GM23338 (cell line): Measurements from ENCODE around the gene DLG2. TPM values are rescaled to one million over a fixed set of nuclear protein-coding genes. Genes with fewer than 3 reads are reported as not detected.

Experiments
- ATAC-seq: fragments of 200-7000 bp; cut with Tn5 transposase; 3 replicates; pipeline ENCODE4 v1.9.1; 2020
- DNase-seq: peaks from one replicate; pipeline ENCODE4 v3.0.0-alpha.2; 2015; ENCODE audit warnings: low spot score
- H2AFZ ChIP-seq: fragments of 200-600 bp; sonication (generic); 2 replicates; pipeline ENCODE4 v1.8.0; 2016; ENCODE audit warnings: antibody characterized with exemption, mild to moderate bottlenecking, moderate library complexity
- H3F3A ChIP-seq: fragments of 200-600 bp; sonication (generic); replicated peaks from 2 replicates; pipeline ENCODE4 v1.8.0; 2017; ENCODE audit warnings: antibody characterized with exemption, mixed run types, low read depth
- H3K27ac ChIP-seq: fragments of 200-600 bp; sonication (generic); 2 replicates; pipeline ENCODE4 v1.6.1; 2016; ENCODE audit warnings: low read depth
- H3K27me3 ChIP-seq: fragments of 200-600 bp; sonication (generic); 2 replicates; pipeline ENCODE4 v1.8.0; 2016; ENCODE audit warnings: mild to moderate bottlenecking, mixed run types, moderate library complexity; ENCODE audit not compliant: insufficient read depth
- H3K36me3 ChIP-seq: fragments of 200-600 bp; sonication (generic); 2 replicates; pipeline ENCODE4 v1.8.0; 2016; ENCODE audit warnings: mild to moderate bottlenecking; ENCODE audit not compliant: insufficient read depth
- H3K4me1 ChIP-seq: fragments of 200-600 bp; sonication (generic); 2 replicates; pipeline ENCODE4 v1.8.0; 2016; ENCODE audit warnings: mild to moderate bottlenecking, moderate library complexity; ENCODE audit not compliant: insufficient read depth
- H3K4me2 ChIP-seq: fragments of 200-600 bp; sonication (generic); 2 replicates; pipeline ENCODE4 v1.7.1; 2017; ENCODE audit warnings: mixed run types
- H3K4me3 ChIP-seq: fragments of 200-600 bp; sonication (generic); 2 replicates; pipeline ENCODE4 v1.6.1; 2016; ENCODE audit warnings: mixed run types
- H3K79me2 ChIP-seq: fragments of 200-600 bp; sonication (generic); replicated peaks from 2 replicates; pipeline ENCODE4 v1.8.0; 2017; ENCODE audit warnings: mild to moderate bottlenecking; ENCODE audit not compliant: insufficient read depth
- H3K9me2 ChIP-seq: fragments of 200-600 bp; sonication (generic); 2 replicates; pipeline ENCODE4 v1.8.0; 2017; ENCODE audit not compliant: insufficient read depth
- H4K20me1 ChIP-seq: fragments of 200-600 bp; sonication (generic); replicated peaks from 2 replicates; pipeline ENCODE4 v1.8.0; 2017; ENCODE audit warnings: mild to moderate bottlenecking; ENCODE audit not compliant: insufficient read depth
- H3K27ac Mint-ChIP-seq: 2 replicates; pipeline ENCODE4 v1.8.0; 2020; ENCODE audit warnings: inconsistent platforms, mild to moderate bottlenecking, moderate library complexity, mixed read lengths
- H3K27me3 Mint-ChIP-seq: 3 replicates; pipeline ENCODE4 v1.8.0; 2022; ENCODE audit warnings: low read depth, mild to moderate bottlenecking, moderate library complexity, mixed read lengths, inconsistent platforms; ENCODE audit not compliant: insufficient read depth, poor library complexity
- H3K36me3 Mint-ChIP-seq: 3 replicates; pipeline ENCODE4 v1.8.0; 2021; ENCODE audit warnings: low read depth, mild to moderate bottlenecking, inconsistent platforms, moderate library complexity, mixed read lengths
- H3K4me1 Mint-ChIP-seq: 3 replicates; pipeline ENCODE4 v1.8.0; 2020; ENCODE audit warnings: mild to moderate bottlenecking, inconsistent platforms, mixed read lengths
- H3K4me3 Mint-ChIP-seq: 3 replicates; pipeline ENCODE4 v1.8.0; 2021; ENCODE audit warnings: moderate library complexity, mild to moderate bottlenecking, inconsistent platforms, mixed read lengths
- H3K9me3 Mint-ChIP-seq: 3 replicates; pipeline ENCODE4 v1.8.0; 2020; ENCODE audit warnings: moderate library complexity, mild to moderate bottlenecking, inconsistent platforms, mixed read lengths
- CTCF ChIP-seq, 2 experiments: fragments of 200-600 bp in 1 of 2; sonication (generic) in 1 of 2; conservative IDR thresholded peaks; 2 replicates each; pipeline versions ENCODE4 v1.5.1 to v1.6.1; 2016 to 2017; ENCODE audit warnings: antibody characterized with exemption in 2 of 2, low read depth in 2 of 2, mild to moderate bottlenecking in 2 of 2, moderate library complexity in 1 of 2
- JUNB ChIP-seq: IDR thresholded peaks from one replicate; pipeline ENCODE4 v1.6.1; 2016; ENCODE audit warnings: antibody characterized with exemption; ENCODE audit not compliant: unreplicated experiment
- NANOG ChIP-seq: IDR thresholded peaks from 2 replicates; pipeline ENCODE4 v1.6.1; 2016; ENCODE audit warnings: antibody characterized with exemption, borderline replicate concordance
- STAT1 ChIP-seq: IDR thresholded peaks from one replicate; pipeline ENCODE4 v1.6.1; 2016; ENCODE audit warnings: antibody characterized with exemption; ENCODE audit not compliant: unreplicated experiment
- polyA plus RNA-seq: library from polyadenylated mRNA; unstranded; fragments of >200 nt; fragmentation: Nextera tagmentation; extraction: Ambion mirVana; gene quantifications from 2 replicates; pipeline ENCODE4 v1.2.1, GENCODE V29; 2016
- total RNA-seq: library from RNA; depleted of rRNA; stranded (reverse); fragments of >200 nt; shearing (Covaris generic); gene quantifications from 2 replicates; pipeline ENCODE4 v1.2.3, GENCODE V29; 2014
- TF ChIP-seq, protein P1 (sequence below): fragments of 250-450 bp; sonication (Bioruptor Pico); IDR thresholded peaks from 2 replicates; pipeline ENCODE4 v1.5.0; 2020; ENCODE audit warnings: mild to moderate bottlenecking, moderate library complexity
- TF ChIP-seq, protein P2 (sequence below): IDR thresholded peaks from one replicate; pipeline ENCODE4 v1.6.1; 2018; ENCODE audit warnings: antibody characterized with exemption; ENCODE audit not compliant: unreplicated experiment

Gene DLG2
- total and polyA plus RNA-seq, 2 experiments from 2014 or later: 19.8 to 21.5 TPM

DNA sequence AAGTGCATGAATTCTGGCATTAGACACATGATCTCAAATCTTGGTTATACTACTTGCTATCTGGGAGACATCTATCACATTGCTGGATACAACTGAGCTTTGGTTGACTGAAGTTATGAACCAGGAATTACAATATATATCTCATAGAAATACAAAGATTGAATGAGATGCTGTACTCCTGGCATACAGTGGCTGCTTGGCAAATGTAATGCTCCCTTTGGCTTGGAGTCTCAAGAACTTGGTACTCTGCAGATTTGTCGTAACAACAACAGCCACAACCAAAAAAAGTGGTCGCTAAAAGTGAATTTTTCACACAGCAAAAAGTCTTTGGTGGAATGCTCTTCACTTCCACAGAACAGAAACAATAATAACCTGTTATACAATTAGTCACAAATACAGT, 1082.6 kb downstream of the DLG2 start:
- Histone ChIP-seq H3F3A (peaks cover 6% of the 10 kb centered on the region; the same call in 1 of the 2 replicates), H3K9me2 (peaks cover 16% of the 10 kb centered on the region), H3K27me3 (no peaks in the 10 kb centered on the region), H3K79me2 (no peaks in the 10 kb centered on the region), H3K4me3 (peak overlapping the region; percentile 1; the same call in 1 of the 2 replicates), H3K27ac (peak overlapping the region; percentile 76), H2AFZ (no peak overlapping the region), H3K4me1 (peaks cover 30% of the 10 kb centered on the region), H3K36me3 (no peaks in the 10 kb centered on the region), H4K20me1 (no peaks in the 10 kb centered on the region), H3K4me2 (peak overlapping the region; percentile 29; the same call in 1 of the 2 replicates)
- DNase-seq: no peak
- no peak for ATAC-seq
- TF ChIP-seq, protein P1, sequence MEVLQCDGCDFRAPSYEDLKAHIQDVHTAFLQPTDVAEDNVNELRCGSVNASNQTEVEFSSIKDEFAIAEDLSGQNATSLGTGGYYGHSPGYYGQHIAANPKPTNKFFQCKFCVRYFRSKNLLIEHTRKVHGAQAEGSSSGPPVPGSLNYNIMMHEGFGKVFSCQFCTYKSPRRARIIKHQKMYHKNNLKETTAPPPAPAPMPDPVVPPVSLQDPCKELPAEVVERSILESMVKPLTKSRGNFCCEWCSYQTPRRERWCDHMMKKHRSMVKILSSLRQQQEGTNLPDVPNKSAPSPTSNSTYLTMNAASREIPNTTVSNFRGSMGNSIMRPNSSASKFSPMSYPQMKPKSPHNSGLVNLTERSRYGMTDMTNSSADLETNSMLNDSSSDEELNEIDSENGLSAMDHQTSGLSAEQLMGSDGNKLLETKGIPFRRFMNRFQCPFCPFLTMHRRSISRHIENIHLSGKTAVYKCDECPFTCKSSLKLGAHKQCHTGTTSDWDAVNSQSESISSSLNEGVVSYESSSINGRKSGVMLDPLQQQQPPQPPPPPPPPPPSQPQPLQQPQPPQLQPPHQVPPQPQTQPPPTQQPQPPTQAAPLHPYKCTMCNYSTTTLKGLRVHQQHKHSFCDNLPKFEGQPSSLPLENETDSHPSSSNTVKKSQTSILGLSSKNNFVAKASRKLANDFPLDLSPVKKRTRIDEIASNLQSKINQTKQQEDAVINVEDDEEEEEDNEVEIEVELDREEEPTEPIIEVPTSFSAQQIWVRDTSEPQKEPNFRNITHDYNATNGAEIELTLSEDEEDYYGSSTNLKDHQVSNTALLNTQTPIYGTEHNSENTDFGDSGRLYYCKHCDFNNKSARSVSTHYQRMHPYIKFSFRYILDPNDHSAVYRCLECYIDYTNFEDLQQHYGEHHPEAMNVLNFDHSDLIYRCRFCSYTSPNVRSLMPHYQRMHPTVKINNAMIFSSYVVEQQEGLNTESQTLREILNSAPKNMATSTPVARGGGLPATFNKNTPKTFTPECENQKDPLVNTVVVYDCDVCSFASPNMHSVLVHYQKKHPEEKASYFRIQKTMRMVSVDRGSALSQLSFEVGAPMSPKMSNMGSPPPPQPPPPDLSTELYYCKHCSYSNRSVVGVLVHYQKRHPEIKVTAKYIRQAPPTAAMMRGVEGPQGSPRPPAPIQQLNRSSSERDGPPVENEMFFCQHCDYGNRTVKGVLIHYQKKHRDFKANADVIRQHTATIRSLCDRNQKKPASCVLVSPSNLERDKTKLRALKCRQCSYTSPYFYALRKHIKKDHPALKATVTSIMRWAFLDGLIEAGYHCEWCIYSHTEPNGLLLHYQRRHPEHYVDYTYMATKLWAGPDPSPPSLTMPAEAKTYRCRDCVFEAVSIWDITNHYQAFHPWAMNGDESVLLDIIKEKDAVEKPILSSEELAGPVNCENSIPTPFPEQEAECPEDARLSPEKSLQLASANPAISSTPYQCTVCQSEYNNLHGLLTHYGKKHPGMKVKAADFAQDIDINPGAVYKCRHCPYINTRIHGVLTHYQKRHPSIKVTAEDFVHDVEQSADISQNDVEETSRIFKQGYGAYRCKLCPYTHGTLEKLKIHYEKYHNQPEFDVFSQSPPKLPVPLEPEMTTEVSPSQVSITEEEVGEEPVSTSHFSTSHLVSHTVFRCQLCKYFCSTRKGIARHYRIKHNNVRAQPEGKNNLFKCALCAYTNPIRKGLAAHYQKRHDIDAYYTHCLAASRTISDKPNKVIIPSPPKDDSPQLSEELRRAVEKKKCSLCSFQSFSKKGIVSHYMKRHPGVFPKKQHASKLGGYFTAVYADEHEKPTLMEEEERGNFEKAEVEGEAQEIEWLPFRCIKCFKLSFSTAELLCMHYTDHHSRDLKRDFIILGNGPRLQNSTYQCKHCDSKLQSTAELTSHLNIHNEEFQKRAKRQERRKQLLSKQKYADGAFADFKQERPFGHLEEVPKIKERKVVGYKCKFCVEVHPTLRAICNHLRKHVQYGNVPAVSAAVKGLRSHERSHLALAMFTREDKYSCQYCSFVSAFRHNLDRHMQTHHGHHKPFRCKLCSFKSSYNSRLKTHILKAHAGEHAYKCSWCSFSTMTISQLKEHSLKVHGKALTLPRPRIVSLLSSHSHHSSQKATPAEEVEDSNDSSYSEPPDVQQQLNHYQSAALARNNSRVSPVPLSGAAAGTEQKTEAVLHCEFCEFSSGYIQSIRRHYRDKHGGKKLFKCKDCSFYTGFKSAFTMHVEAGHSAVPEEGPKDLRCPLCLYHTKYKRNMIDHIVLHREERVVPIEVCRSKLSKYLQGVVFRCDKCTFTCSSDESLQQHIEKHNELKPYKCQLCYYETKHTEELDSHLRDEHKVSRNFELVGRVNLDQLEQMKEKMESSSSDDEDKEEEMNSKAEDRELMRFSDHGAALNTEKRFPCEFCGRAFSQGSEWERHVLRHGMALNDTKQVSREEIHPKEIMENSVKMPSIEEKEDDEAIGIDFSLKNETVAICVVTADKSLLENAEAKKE (CRISPR knock-in tag): no peak
- Mint-ChIP-seq H3K27ac (peak overlapping the region; percentile 95; the same call in 1 of the 2 replicates), H3K4me3 (no peak overlapping the region), H3K9me3 (peaks cover 12% of the 10 kb centered on the region; the same call in 2 of the 3 replicates), H3K4me1 (peaks cover 41% of the 10 kb centered on the region), H3K36me3 (peaks cover 8% of the 10 kb centered on the region; the same call in 2 of the 3 replicates), H3K27me3 (no peaks in the 10 kb centered on the region)

DNA sequence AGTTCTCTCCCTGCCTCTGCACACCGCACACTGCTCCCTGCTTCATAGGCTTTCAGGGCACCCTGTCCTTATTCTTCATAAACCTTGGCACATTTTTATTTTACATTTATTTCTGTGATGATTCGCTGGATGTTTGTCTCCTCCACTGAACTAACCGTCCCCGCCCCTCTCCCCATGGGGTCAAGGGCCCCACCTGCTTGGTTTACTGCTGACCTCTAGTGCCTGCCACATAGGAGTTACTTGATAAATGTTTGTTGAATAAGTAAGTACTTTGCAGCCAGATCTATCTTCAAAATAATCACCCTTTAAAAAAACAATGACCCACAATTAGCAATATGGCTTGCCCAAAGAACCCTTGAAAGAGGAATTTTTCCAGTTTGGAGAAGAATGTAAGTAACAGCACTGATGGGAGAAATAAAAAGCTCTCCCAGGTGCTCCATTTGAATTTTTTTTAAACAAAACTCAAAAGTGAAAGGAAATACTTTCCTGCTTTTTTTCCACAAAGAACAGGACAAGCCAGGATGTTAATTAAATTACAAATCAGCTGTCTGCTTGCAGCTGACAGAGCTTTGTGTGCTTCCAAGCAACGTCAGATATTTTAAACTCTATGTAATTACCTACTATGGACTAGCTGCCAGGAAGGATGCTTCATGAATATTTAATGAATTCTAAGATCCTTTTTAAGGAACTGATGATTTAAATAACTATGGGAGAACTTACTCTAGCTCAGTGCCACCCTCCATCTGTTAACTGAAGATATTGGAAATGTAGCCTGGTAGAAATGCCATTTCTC, 1083.6 kb downstream of the DLG2 start:
- Histone ChIP-seq H3K27ac (peak overlapping the region; percentile 76), H2AFZ (no peak overlapping the region; the same call in 1 of the 2 replicates)

More for the DNA sequence above, 1083.6 kb downstream of the DLG2 start:
- Mint-ChIP-seq H3K4me1 (peaks cover 41% of the 10 kb centered on the region), H3K27me3 (no peaks in the 10 kb centered on the region), H3K36me3 (peaks cover 11% of the 10 kb centered on the region; the same call in 2 of the 3 replicates), H3K9me3 (peaks cover 15% of the 10 kb centered on the region; the same call in 2 of the 3 replicates), H3K4me3 (peak overlapping the region; percentile 63), H3K27ac (peak overlapping the region; percentile 95)
- Histone ChIP-seq H3K4me1 (peaks cover 30% of the 10 kb centered on the region), H3F3A (peaks cover 6% of the 10 kb centered on the region; the same call in 1 of the 2 replicates), H3K79me2 (no peaks in the 10 kb centered on the region), H3K4me3 (peak overlapping the region; percentile 16), H3K4me2 (peak overlapping the region; percentile 29), H4K20me1 (no peaks in the 10 kb centered on the region), H3K27me3 (no peaks in the 10 kb centered on the region), H3K9me2 (peaks cover 16% of the 10 kb centered on the region), H3K36me3 (no peaks in the 10 kb centered on the region)
- peak; percentile 97 for ATAC-seq
- TF ChIP-seq JUNB (no peak), STAT1 (no peak), CTCF (conservative IDR thresholded peaks at IDR 0.05; ENCODE audit: low read depth in 2 of 2) (peak; percentile 64 to 77), NANOG (peak; percentile 51)
- TF ChIP-seq, protein P2, sequence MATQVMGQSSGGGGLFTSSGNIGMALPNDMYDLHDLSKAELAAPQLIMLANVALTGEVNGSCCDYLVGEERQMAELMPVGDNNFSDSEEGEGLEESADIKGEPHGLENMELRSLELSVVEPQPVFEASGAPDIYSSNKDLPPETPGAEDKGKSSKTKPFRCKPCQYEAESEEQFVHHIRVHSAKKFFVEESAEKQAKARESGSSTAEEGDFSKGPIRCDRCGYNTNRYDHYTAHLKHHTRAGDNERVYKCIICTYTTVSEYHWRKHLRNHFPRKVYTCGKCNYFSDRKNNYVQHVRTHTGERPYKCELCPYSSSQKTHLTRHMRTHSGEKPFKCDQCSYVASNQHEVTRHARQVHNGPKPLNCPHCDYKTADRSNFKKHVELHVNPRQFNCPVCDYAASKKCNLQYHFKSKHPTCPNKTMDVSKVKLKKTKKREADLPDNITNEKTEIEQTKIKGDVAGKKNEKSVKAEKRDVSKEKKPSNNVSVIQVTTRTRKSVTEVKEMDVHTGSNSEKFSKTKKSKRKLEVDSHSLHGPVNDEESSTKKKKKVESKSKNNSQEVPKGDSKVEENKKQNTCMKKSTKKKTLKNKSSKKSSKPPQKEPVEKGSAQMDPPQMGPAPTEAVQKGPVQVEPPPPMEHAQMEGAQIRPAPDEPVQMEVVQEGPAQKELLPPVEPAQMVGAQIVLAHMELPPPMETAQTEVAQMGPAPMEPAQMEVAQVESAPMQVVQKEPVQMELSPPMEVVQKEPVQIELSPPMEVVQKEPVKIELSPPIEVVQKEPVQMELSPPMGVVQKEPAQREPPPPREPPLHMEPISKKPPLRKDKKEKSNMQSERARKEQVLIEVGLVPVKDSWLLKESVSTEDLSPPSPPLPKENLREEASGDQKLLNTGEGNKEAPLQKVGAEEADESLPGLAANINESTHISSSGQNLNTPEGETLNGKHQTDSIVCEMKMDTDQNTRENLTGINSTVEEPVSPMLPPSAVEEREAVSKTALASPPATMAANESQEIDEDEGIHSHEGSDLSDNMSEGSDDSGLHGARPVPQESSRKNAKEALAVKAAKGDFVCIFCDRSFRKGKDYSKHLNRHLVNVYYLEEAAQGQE: no peak
- peak; percentile 78 for DNase-seq
